H1 (cell line): ENCODE results near the gene IDH3A. TPM values are rescaled to one million over a fixed set of nuclear protein-coding genes. Genes with fewer than 3 reads are reported as not detected.
A peak's percentile ranks its signal among the peaks of the same experiment; 100 is the strongest.

ENCODE experiments used
- CTCF ChIA-PET: fragments of 300-600 bp; sonication (Branson Sonifier 250); formaldehyde crosslinking; loops from one replicate; lab custom pipeline; 2021; ENCODE audit not compliant: partially characterized antibody; lab: Charles Lee
- POLR2A ChIA-PET: fragments of 300-600 bp; sonication (Branson Sonifier 250); formaldehyde crosslinking; loops from one replicate; lab custom pipeline; 2021; ENCODE audit warnings: inconsistent platforms; ENCODE audit not compliant: partially characterized antibody; lab: Charles Lee
- DNase-seq, 2 experiments: peaks; one replicate each; pipeline versions ENCODE4 v3.0.0 to v3.0.0-alpha.2; 2010 to 2022; ENCODE audit warnings: low spot score in 2 of 2, low read depth in 1 of 2, mixed read lengths in 1 of 2
- FAIRE-seq: peaks from 2 replicates; lab custom pipeline; 2011; peaks lifted over from hg19 to GRCh38; lab: Jason Lieb, UNC
- H2AFZ ChIP-seq: 2 replicates; pipeline ENCODE4 v1.8.1; 2012; ENCODE audit warnings: low read length, inconsistent platforms
- H2AK5ac ChIP-seq: 2 replicates; pipeline ENCODE4 v1.6.1; 2013; ENCODE audit warnings: low read depth, low read length
- H2BK120ac ChIP-seq: replicated peaks from 2 replicates; pipeline ENCODE3; 2013; ENCODE audit warnings: low read depth, low read length, inconsistent platforms
- H2BK12ac ChIP-seq: 2 replicates; pipeline ENCODE4 v1.6.1; 2013; ENCODE audit warnings: low read depth, low read length
- H2BK15ac ChIP-seq: 2 replicates; pipeline ENCODE4 v1.6.1; 2013; ENCODE audit warnings: low read length
- H2BK20ac ChIP-seq: 2 replicates; pipeline ENCODE4 v1.6.1; 2013; ENCODE audit warnings: low read length
- H2BK5ac ChIP-seq: 2 replicates; pipeline ENCODE4 v1.6.1; 2013; ENCODE audit warnings: low read depth, low read length
- H3K14ac ChIP-seq: 2 replicates; pipeline ENCODE4 v1.6.1; 2013; ENCODE audit warnings: inconsistent platforms; ENCODE audit not compliant: insufficient read length
- H3K18ac ChIP-seq: 2 replicates; pipeline ENCODE4 v1.6.1; 2013; ENCODE audit warnings: low read length; ENCODE audit errors: extremely low read depth
- H3K23ac ChIP-seq: 2 replicates; pipeline ENCODE4 v1.6.1; 2013; ENCODE audit warnings: inconsistent platforms; ENCODE audit not compliant: insufficient read length
- H3K23me2 ChIP-seq: 2 replicates; pipeline ENCODE4 v1.6.1; 2013; ENCODE audit warnings: low read depth, low read length
- H3K27ac ChIP-seq: 2 replicates; pipeline ENCODE4 v1.6.1; 2011; ENCODE audit warnings: low read depth, low read length, inconsistent platforms
- H3K27me3 ChIP-seq, 4 experiments: replicated peaks in 1 of 4; 1 replicate in 1 of 4; 2 replicates in 3 of 4; pipeline versions ENCODE4 v1.6.1 to v1.8.1; 2011 to 2013; ENCODE audit warnings: low read length in 3 of 4, mild to moderate bottlenecking in 3 of 4, inconsistent platforms in 2 of 4, mixed read lengths in 2 of 4, moderate library complexity in 1 of 4; ENCODE audit not compliant: control insufficient read depth in 3 of 4, insufficient read depth in 3 of 4; ENCODE audit errors: extremely low read depth in 1 of 4
- H3K36me3 ChIP-seq, 4 experiments: 2 replicates each; pipeline versions ENCODE4 v1.6.1 to v1.8.1; 2011 to 2013; ENCODE audit warnings: mild to moderate bottlenecking in 4 of 4, low read length in 3 of 4, moderate library complexity in 2 of 4, control low read depth in 1 of 4, inconsistent platforms in 1 of 4; ENCODE audit not compliant: insufficient read depth in 4 of 4, control insufficient read depth in 2 of 4
- H3K4ac ChIP-seq: replicated peaks from 2 replicates; pipeline ENCODE3; 2013; ENCODE audit warnings: low read length, low read depth, mixed read lengths, inconsistent platforms; ENCODE audit not compliant: insufficient read length
- H3K4me1 ChIP-seq, 4 experiments: replicated peaks in 1 of 4; 1 replicate in 1 of 4; 2 replicates in 3 of 4; pipeline versions ENCODE4 v1.6.1 to v1.8.1; 2011 to 2013; ENCODE audit warnings: low read length in 3 of 4, inconsistent platforms in 2 of 4, mixed read lengths in 1 of 4; ENCODE audit not compliant: insufficient read depth in 4 of 4, control insufficient read depth in 3 of 4
- H3K4me2 ChIP-seq, 2 experiments: 2 replicates each; pipeline versions ENCODE4 v1.6.1 to v1.8.1; 2011 to 2013; ENCODE audit warnings: low read depth in 2 of 2, low read length in 2 of 2, control low read depth in 1 of 2, inconsistent platforms in 1 of 2, mild to moderate bottlenecking in 1 of 2; ENCODE audit not compliant: insufficient read depth in 1 of 2
- H3K4me3 ChIP-seq, 4 experiments: fragments of 200-600, 300-600 bp in 1 of 4; sonication (generic), shearing (Covaris generic), sonication (Bioruptor Twin) in 1 of 4; 2 replicates each; pipeline versions ENCODE4 v1.5.1 to v1.8.1; 2011 to 2016; ENCODE audit warnings: low read length in 4 of 4, low read depth in 3 of 4, control low read depth in 2 of 4, inconsistent platforms in 2 of 4, mild to moderate bottlenecking in 2 of 4, mixed read lengths in 1 of 4, moderate library complexity in 1 of 4; ENCODE audit not compliant: insufficient read depth in 2 of 4; ENCODE audit errors: extremely low read depth in 1 of 4
- H3K56ac ChIP-seq: replicated peaks from 2 replicates; pipeline ENCODE3; 2013; ENCODE audit warnings: low read depth, mild to moderate bottlenecking, mixed read lengths, low read length, inconsistent platforms; ENCODE audit not compliant: insufficient read length
- H3K79me1 ChIP-seq: 2 replicates; pipeline ENCODE4 v1.6.1; 2013; ENCODE audit warnings: low read depth, low read length, control low read depth
- H3K79me2 ChIP-seq, 2 experiments: 2 replicates each; pipeline versions ENCODE4 v1.6.1 to v1.8.1; 2012 to 2013; ENCODE audit warnings: low read length in 2 of 2, mild to moderate bottlenecking in 2 of 2, inconsistent platforms in 1 of 2; ENCODE audit not compliant: insufficient read depth in 2 of 2, control insufficient read depth in 1 of 2
- H3K9ac ChIP-seq, 4 experiments: replicated peaks in 1 of 4; 1 replicate in 1 of 4; 2 replicates in 3 of 4; pipeline versions ENCODE4 v1.6.1 to v1.8.1; 2011 to 2013; ENCODE audit warnings: low read depth in 3 of 4, low read length in 3 of 4, control low read depth in 2 of 4, mild to moderate bottlenecking in 2 of 4, moderate library complexity in 2 of 4, inconsistent platforms in 1 of 4; ENCODE audit errors: extremely low read depth in 1 of 4
- H3K9me3 ChIP-seq, 2 experiments: 2 replicates each; pipeline versions ENCODE4 v1.6.1 to v1.8.1; 2012 to 2013; ENCODE audit warnings: mild to moderate bottlenecking in 2 of 2, moderate library complexity in 2 of 2, control low read depth in 1 of 2, inconsistent platforms in 1 of 2, low read depth in 1 of 2, low read length in 1 of 2, mixed read lengths in 1 of 2; ENCODE audit not compliant: insufficient read depth in 2 of 2
- H4K20me1 ChIP-seq, 2 experiments: replicated peaks in 1 of 2; 2 replicates each; pipeline versions ENCODE3 to v1.8.1; 2011 to 2013; ENCODE audit warnings: inconsistent platforms in 2 of 2, low read length in 2 of 2, mild to moderate bottlenecking in 1 of 2; ENCODE audit not compliant: insufficient read depth in 2 of 2, control insufficient read depth in 1 of 2
- H4K5ac ChIP-seq: 2 replicates; pipeline ENCODE4 v1.6.1; 2013; ENCODE audit warnings: low read length, low read depth, mixed read lengths, inconsistent platforms; ENCODE audit not compliant: insufficient read length
- H4K8ac ChIP-seq: 2 replicates; pipeline ENCODE4 v1.8.0; 2013; ENCODE audit warnings: mild to moderate bottlenecking, moderate library complexity, low read length, inconsistent platforms; ENCODE audit not compliant: insufficient read depth; ENCODE audit errors: extremely low read depth
- H4K91ac ChIP-seq: replicated peaks from 2 replicates; pipeline ENCODE3; 2013; ENCODE audit warnings: low read length, mixed read lengths, inconsistent platforms; ENCODE audit not compliant: insufficient read length
- ASH2L ChIP-seq: fragments of 200-600, 300-600 bp; sonication (generic); IDR thresholded peaks from one replicate; pipeline ENCODE4 v1.7.1; 2017; ENCODE audit warnings: low read length
- EP300 ChIP-seq, 2 experiments: IDR thresholded peaks; 1 replicate in 1 of 2; 2 replicates in 1 of 2; pipeline ENCODE4 v1.6.1; 2011 to 2012; ENCODE audit warnings: low read depth in 2 of 2, low read length in 2 of 2, mild to moderate bottlenecking in 2 of 2, borderline replicate concordance in 1 of 2, inconsistent platforms in 1 of 2, moderate library complexity in 1 of 2
- POU5F1 ChIP-seq: IDR thresholded peaks from 2 replicates; pipeline ENCODE4 v1.6.1; 2011; ENCODE audit warnings: low read depth, mild to moderate bottlenecking, low read length, moderate library complexity
- SIN3A ChIP-seq, 2 experiments: IDR thresholded peaks in 1 of 2; conservative IDR thresholded peaks in 1 of 2; 2 replicates each; pipeline ENCODE4 v1.6.1; 2011 to 2012; ENCODE audit warnings: low read length in 2 of 2, improper control_type of control experiment in 1 of 2, low read depth in 1 of 2, mild to moderate bottlenecking in 1 of 2
- SRF ChIP-seq: IDR thresholded peaks from 2 replicates; pipeline ENCODE4 v1.6.1; 2011; ENCODE audit warnings: mild to moderate bottlenecking, low read depth, low read length, moderate library complexity
- YY1 ChIP-seq: IDR thresholded peaks from 2 replicates; pipeline ENCODE4 v1.6.1; 2011; ENCODE audit warnings: low read depth, mild to moderate bottlenecking, low read length
- ZNF274 ChIP-seq: IDR thresholded peaks from 2 replicates; pipeline ENCODE4 v1.7.0; 2012; ENCODE audit warnings: low read length, borderline replicate concordance; ENCODE audit errors: extremely low read depth
- WGBS, 2 experiments: shearing (Covaris generic) in 1 of 2; methylation state at CpG; one replicate each; pipeline versions ENCODE4 v1.1.6 to v1.1.7; 2013 to 2015; ENCODE audit warnings: low lambda C conversion rate in 2 of 2, mixed read lengths in 2 of 2, inconsistent platforms in 1 of 2, low coverage in 1 of 2, missing lambda C conversion rate in 1 of 2; ENCODE audit not compliant: insufficient replicate concordance in 2 of 2, insufficient coverage in 1 of 2, insufficient read length in 1 of 2; ENCODE audit errors: extremely low coverage in 1 of 2, missing lambda C conversion rate in 1 of 2; 5-methylcytosine and 5-hydroxymethylcytosine counted together
- polyA plus RNA-seq, 7 experiments: library from polyadenylated mRNA; depleted of rRNA in 3 of 7; stranded (reverse) in 5 of 7; unstranded in 2 of 7; fragments of >200 nt in 5 of 7; fragments of 200-250 nt in 2 of 7; gene quantifications; 1 replicate in 5 of 7; 2 replicates in 1 of 7; 4 replicates in 1 of 7; pipeline versions ENCODE4 v1.2.1 to v1.2.3, GENCODE V29; 2011 to 2013; ENCODE audit warnings: missing spikeins in 2 of 7, mixed read lengths in 2 of 7
- total RNA-seq: library from RNA; stranded (reverse); fragmentation: NEBNext Ultra II Directional; extraction: Animal tissue kit (Norgen Biotek cat#: 25700); gene quantifications from 2 replicates; pipeline ENCODE4 v1.2.1, GENCODE V29; 2021
- TF ChIP-seq, protein P1 (sequence below), 3 experiments: IDR thresholded peaks; 1 replicate in 2 of 3; 2 replicates in 1 of 3; pipeline versions ENCODE4 v1.5.1 to v1.6.1; 2011; ENCODE audit warnings: low read length in 3 of 3, mild to moderate bottlenecking in 3 of 3, inconsistent platforms in 2 of 3, low read depth in 1 of 3, moderate library complexity in 1 of 3; ENCODE audit not compliant: insufficient read depth in 1 of 3; ENCODE audit errors: control extremely low read depth in 1 of 3

IDH3A gene
- total and polyA plus RNA-seq, 2 of the 8 experiments (the other 6 are each of a cell fraction or from before 2014, with no cell fraction given): 23.4 to 36.8 TPM

DNA sequence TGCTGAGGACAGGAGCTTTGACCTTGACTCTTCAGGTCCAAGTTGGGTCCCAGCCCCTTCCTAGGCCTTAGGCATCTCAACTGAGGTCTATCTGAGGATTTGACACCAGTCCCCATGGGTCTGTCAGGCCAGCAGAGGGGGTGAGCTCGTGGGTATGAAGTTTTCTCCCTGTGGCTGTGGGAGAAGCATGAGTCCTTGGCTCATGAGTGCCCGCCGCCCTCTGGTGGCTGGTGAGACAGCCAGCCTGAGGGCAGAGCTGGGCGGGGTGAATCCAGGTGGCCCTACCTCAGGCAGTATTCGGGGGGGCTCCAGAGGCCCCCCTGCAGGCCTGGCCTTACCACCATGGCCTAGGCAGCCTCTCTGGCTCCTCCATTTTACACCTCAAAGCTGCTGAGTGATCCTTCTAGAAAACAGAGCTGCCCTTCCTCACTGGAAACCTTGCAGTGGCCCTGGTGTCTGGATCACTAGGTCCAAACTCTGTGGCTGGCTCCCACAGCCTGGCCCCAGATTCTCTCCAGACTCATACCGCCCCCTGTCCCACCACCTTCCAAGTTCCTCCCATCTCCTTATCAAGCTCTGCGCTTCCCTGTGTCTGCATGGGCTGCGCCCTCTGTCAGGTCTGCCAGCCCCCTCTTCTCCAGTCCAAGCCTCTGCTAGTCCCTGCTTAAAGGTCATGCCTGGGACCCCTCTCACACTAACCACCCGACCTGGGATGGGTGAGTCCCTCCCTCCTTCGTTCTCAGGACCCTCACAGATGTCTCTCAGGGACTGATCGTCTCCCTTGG lies 40.7 kb upstream of the IDH3A start:
- no peaks in the 10 kb centered on the region for H3K79me1 ChIP-seq
- DNase-seq (peak; percentile 49 to 83), FAIRE-seq (no peak)
- H2BK120ac ChIP-seq: no peak overlapping the region
- no peaks in the 10 kb centered on the region for H3K9me3 ChIP-seq
- CTCF ChIA-PET: interaction anchor here (0.7 to 16.8 kb wide), 69 partner anchors 8 to 206 kb away, joined by 3 to 226 read pairs (median 5); partner anchors contain the start of genes CIB2, SH2D7 and TBC1D2B
- H4K5ac ChIP-seq: no peak overlapping the region
- no peak overlapping the region for H3K14ac ChIP-seq
- 58% methylated on average over 11 of the region's 11 CpGs; no CpG with 5 or more reads in 1 of the 2 experiments for WGBS, 2 experiments
- H3K4me2 ChIP-seq: no peak overlapping the region
- H2AK5ac ChIP-seq: no peak overlapping the region
- peaks cover 2 to 3% of the 10 kb centered on the region in 2 experiments for H4K20me1 ChIP-seq
- H4K8ac ChIP-seq: 0 out of 2 replicates have a peak overlapping the region, but pooled peaks have one; percentile 29
- H3K23me2 ChIP-seq: no peaks in the 10 kb centered on the region
- no peak overlapping the region for H3K23ac ChIP-seq
- no peaks in the 10 kb centered on the region for H3K79me2 ChIP-seq
- peaks cover 0 to 2% (median 0%) of the 10 kb centered on the region in 4 experiments; a peak in 1 of 7 replicates for H3K4me1 ChIP-seq
- H2BK20ac ChIP-seq: no peak overlapping the region
- H3K4me3 ChIP-seq: no peak overlapping the region
- H2BK5ac ChIP-seq: no peak overlapping the region
- no peak overlapping the region for H3K4ac ChIP-seq
- no peak overlapping the region for H3K56ac ChIP-seq
- H2BK15ac ChIP-seq: no peak overlapping the region
- no peak overlapping the region for H2AFZ ChIP-seq
- no peak overlapping the region for H3K27ac ChIP-seq
- peaks cover 0 to 6% (median 1%) of the 10 kb centered on the region in 4 experiments; a peak in 3 of 8 replicates for H3K36me3 ChIP-seq
- POLR2A ChIA-PET: interaction anchor here (0.9 to 1.4 kb wide), 3 partner anchors 10 to 149 kb away, joined by 3 to 4 read pairs (median 3); no protein-coding TSS in a partner anchor
- no peak overlapping the region for H2BK12ac ChIP-seq
- H3K18ac ChIP-seq: no peak overlapping the region
- H3K9ac ChIP-seq: no peak overlapping the region
- no peaks in the 10 kb centered on the region for H3K27me3 ChIP-seq
- no peak overlapping the region for H4K91ac ChIP-seq
- TF ChIP-seq EP300 (IDR thresholded peaks at IDR 0.05; ENCODE audit: borderline replicate concordance in 1 of 2, low read depth in 2 of 2, low read length in 2 of 2): no peak
- TF ChIP-seq, protein P1, sequence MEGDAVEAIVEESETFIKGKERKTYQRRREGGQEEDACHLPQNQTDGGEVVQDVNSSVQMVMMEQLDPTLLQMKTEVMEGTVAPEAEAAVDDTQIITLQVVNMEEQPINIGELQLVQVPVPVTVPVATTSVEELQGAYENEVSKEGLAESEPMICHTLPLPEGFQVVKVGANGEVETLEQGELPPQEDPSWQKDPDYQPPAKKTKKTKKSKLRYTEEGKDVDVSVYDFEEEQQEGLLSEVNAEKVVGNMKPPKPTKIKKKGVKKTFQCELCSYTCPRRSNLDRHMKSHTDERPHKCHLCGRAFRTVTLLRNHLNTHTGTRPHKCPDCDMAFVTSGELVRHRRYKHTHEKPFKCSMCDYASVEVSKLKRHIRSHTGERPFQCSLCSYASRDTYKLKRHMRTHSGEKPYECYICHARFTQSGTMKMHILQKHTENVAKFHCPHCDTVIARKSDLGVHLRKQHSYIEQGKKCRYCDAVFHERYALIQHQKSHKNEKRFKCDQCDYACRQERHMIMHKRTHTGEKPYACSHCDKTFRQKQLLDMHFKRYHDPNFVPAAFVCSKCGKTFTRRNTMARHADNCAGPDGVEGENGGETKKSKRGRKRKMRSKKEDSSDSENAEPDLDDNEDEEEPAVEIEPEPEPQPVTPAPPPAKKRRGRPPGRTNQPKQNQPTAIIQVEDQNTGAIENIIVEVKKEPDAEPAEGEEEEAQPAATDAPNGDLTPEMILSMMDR (IDR thresholded peaks at IDR 0.05; ENCODE audit: control extremely low read depth in 1 of 3, insufficient read depth in 1 of 3, low read depth in 1 of 3, low read length in 3 of 3): peak; percentile 81 to 98 (median 81)
- TF ChIP-seq ZNF274: no peak
- peak; percentile 45; the same call in 1 of the 2 replicates for TF ChIP-seq YY1
- TF ChIP-seq ASH2L: no peak
- no peak for TF ChIP-seq SRF
- no peak for TF ChIP-seq POU5F1
- 0 out of 4 replicates have a peak, but pooled peaks of 1 of the 2 experiments have one; percentile 66 for TF ChIP-seq SIN3A (conservative IDR thresholded peaks at IDR 0.05 in 1 of 2, IDR thresholded peaks at IDR 0.05 in 1 of 2; ENCODE audit: low read depth in 1 of 2, low read length in 2 of 2)
